ENCODE measurements around the gene ANGPTL3. TPM values are rescaled to one million over a fixed set of nuclear protein-coding genes. Genes with fewer than 3 reads are reported as not detected.
A peak's percentile ranks its signal among the peaks of the same experiment; 100 is the strongest.
"Not testable (repeated sequence)": the region's sequence is repeated elsewhere in the genome, so short reads cannot be mapped to it uniquely, and the experiment has no call there.

ANGPTL3 gene, protein sequence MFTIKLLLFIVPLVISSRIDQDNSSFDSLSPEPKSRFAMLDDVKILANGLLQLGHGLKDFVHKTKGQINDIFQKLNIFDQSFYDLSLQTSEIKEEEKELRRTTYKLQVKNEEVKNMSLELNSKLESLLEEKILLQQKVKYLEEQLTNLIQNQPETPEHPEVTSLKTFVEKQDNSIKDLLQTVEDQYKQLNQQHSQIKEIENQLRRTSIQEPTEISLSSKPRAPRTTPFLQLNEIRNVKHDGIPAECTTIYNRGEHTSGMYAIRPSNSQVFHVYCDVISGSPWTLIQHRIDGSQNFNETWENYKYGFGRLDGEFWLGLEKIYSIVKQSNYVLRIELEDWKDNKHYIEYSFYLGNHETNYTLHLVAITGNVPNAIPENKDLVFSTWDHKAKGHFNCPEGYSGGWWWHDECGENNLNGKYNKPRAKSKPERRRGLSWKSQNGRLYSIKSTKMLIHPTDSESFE
- not detected in 2 replicates for total RNA-seq

DNA sequence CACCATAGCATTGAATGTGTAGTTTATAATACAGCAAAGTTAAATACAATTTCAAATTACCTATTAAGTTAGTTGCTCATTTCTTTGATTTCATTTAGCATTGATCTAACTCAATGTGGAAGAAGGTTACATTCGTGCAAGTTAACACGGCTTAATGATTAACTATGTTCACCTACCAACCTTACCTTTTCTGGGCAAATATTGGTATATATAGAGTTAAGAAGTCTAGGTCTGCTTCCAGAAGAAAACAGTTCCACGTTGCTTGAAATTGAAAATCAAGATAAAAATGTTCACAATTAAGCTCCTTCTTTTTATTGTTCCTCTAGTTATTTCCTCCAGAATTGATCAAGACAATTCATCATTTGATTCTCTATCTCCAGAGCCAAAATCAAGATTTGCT is at the start of gene ANGPTL3:
Gene ANGPTL3 (plus strand): TSS at position 240 of the 400 bp plus-strand sequence. CDS start 47 bp downstream, at position 287.
- DNase-seq = no peak

DNA sequence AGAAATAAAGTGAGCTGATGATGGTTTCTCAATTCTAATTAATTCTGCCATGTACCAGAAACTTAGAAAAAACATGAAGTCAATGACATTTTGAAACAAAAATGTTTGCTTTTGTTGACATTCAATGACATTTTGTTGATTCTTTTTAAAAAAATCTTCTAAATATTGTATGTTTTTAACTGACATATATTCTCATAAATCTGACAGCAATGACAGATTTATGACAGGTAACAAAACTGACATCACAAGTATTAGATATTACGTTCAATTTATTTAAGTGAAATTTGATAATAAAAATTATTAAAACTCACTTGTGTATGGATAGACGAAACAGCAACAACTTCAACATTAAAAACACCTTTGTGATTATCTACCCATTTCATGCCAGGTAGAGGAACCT is 36.0 kb upstream of the ANGPTL3 start:
- no peak for DNase-seq

DNA sequence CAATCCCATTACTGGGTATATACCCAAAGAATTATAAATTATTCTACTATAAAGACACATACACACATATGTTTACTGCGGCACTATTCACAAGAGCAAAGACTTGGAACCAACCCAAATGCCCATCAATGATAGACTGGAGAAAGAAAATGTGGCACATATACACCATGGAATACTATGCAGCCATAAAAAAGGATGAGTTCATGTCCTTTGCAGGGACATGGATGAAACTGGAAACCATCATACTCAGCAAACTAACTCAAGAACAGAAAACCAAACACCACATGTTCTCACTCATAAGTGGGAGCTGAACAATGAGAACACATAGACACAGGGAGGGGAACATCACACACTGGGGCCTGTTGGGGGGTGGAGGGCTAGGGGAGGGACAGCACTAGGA is 30.1 kb upstream of the ANGPTL3 start:
- DNase-seq = not testable (repeated sequence)

DNA sequence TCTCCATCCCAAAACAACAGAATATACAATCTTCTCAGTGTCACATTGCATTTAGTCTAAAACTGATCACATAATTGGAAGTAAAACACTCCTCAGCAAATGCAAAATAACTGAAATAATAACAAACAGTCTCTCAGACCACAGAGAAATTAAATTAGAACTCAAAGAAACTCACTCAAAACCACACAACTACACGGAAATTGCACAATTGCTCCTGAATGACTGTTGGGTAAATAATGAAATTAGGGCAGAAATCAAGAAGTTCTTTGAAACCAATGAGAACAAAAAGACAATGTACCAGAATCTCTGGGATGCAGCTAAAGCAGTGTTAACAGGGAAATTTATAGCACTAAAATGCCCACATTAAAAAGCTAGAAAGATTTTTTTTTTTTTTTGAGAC is 29.4 kb upstream of the ANGPTL3 start:
- not testable (repeated sequence) for DNase-seq

DNA sequence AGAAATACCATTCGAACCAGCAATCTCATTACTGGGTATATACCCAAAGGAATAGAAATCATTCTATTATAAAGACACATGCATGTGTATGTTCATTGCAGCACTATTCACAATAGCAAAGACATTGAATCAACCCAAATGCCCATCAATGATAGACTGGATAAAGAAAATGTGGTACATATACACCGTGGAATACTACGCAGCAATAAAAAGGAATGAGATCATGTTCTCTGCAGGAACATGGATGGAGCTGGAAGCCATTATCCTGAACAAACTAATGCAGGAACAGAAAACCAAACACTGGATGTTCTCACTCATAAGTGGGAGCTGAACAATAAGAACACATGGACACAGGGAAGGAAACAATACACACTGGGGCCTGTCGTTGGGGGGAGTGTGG is 25.8 kb upstream of the ANGPTL3 start:
- DNase-seq = not testable (repeated sequence)

GRCh38 chr1:62572476-62572875 is 24.8 kb upstream of the ANGPTL3 start:
- no peak for DNase-seq

- DNase-seq = no peak
These were observed 23.6 kb upstream of the ANGPTL3 start for GRCh38 chr1:62573675-62574074.

DNA sequence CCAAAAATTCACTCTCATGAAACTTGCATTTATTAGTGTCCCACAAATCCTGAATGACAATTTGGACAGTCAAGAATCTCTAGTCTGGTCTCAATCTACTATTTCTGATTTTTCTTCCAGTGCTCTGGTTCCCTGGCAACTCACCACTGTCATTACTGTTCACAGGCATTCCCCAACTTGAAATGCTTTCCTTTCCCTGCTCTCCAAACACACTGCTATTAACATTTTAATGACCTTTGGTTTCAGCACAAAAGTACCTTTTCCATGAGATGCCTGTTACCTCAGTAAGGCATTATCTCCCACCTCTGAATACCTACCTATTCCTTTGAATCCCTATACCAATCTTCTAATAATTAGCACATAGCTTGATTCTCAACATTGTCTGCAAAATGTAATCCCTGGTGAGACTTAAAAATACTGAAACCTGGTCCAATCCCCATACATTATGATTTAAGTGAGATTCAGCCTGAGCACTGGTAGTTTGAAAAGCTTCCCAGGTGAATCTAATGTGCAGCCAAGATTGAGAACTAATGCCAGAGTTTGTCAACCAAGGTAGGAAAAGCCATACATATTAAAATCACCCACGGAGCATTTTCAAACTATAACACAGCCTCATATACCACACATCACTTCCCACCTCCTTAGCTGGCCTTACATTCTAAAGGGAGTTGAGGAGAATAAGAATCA is 11.7 kb upstream of the ANGPTL3 start:
- no peak for DNase-seq

DNA sequence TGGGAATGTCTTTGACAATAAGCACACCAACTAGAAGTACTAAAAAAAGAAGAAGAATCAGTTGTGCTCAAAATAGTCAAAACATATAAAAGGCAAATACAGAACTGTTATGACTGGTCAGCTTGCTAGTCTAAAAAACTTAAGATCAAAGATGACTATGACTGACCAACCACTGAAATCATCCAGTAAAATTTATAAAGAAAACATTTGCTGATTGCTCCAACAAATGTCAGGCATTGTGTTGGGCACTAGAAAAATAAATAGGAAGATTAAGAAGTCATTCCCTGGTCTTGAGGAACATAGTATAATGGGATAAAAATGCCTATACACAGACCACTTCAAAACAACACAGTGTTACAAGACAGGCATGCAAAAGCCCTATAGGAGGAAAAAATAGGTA is 9.3 kb upstream of the ANGPTL3 start:
- no peak for DNase-seq

DNA sequence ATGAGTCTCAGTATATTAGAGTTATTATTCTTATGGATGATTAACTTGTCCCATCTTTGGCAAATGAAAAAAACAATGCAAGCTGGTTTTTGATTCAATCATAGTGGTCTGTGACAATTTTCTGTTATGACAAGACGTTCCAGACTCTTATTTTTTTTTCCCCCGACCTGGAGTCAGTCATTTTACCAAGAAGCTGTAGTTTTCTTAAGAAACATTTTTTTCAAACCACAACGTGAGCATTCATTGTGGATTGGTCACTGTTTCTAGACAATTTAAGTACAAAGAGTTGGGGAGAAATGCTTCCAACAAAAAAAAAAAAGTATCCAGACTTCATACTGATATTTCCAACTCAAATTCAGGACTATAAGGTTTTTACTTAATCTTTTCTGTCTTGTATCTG is 8.0 kb upstream of the ANGPTL3 start:
- DNase-seq = no peak

- DNase-seq = no peak
These were observed 6.9 kb upstream of the ANGPTL3 start for GRCh38 chr1:62590255-62590969.

GRCh38 chr1:62590970-62591368 is 6.4 kb upstream of the ANGPTL3 start:
- no peak for DNase-seq

- DNase-seq = no peak
These were observed 3.4 kb upstream of the ANGPTL3 start for GRCh38 chr1:62593825-62594394.

- DNase-seq = no peak
These were observed 1.7 kb upstream of the ANGPTL3 start for GRCh38 chr1:62595647-62596046.

GRCh38 chr1:62599044-62599443 is 1.7 kb downstream of the ANGPTL3 start:
- no peak for DNase-seq

- no peak for DNase-seq
These were observed 4.1 kb downstream of the ANGPTL3 start for GRCh38 chr1:62601457-62601856.

- DNase-seq = no peak
These were observed 11.6 kb downstream of the ANGPTL3 start for GRCh38 chr1:62608905-62609304.

DNA sequence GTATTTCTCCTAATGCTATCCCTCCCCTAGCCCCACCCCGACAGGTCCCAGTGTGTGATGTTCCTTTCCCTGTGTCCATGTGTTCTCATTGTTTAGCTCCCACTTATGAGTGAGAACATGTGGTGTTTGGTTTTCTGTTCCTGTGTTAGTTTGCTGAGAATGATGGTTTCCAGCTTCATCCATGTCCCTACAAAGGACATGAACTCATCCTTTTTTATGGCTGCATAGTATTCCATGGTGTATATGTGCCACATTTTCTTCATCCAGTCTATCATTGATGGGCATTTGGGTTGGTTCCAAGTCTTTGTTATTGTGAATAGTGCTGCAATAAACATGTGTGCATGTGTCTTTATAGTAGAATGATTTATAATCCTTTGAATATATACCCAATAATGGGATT is 13.3 kb downstream of the ANGPTL3 start:
- DNase-seq = not testable (repeated sequence)

- DNase-seq = no peak
These were observed 15.4 kb downstream of the ANGPTL3 start for GRCh38 chr1:62612770-62613169.

GRCh38 chr1:62613325-62613727 is 16.0 kb downstream of the ANGPTL3 start:
- DNase-seq = no peak

GRCh38 chr1:62613890-62614289 is 16.6 kb downstream of the ANGPTL3 start:
- no peak for DNase-seq

DNA sequence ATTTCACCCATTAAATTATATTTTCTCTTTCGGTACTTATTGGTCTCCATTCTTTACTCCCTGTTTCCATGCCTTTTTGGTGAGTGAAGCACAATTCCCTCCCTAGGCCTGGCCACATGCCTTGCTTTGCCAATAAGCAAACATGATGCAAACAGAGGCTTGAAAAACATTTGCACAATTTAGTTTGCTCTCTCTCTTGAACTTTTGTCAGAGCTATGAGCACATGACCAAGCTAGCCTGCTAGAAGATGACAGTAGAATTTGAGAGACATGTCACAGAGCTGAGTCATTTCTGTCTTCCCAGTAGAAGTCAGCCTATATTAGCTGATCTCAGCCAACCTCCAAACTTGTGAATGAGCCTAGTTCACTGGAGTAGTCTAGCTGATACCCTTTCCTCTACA is 24.6 kb downstream of the ANGPTL3 start:
- DNase-seq = peak; percentile 15

GRCh38 chr1:62625415-62625814 is 28.1 kb downstream of the ANGPTL3 start:
- no peak for DNase-seq
